Fibroblast of lung (primary cell): ENCODE data around the gene IQGAP2.

Experiments
- EZH2 ChIP-seq: IDR thresholded peaks from 2 replicates; pipeline ENCODE4 v1.5.1; 2012; ENCODE audit warnings: low read length, control low read depth, mild to moderate bottlenecking; ENCODE audit errors: missing control alignments
- TF ChIP-seq, protein P1 (sequence below), 2 donors: IDR thresholded peaks in 1 of 2; conservative IDR thresholded peaks in 1 of 2; 1 replicate in 1 of 2; 2 replicates in 1 of 2; pipeline ENCODE4 v1.5.1; 2011 to 2012; ENCODE audit warnings: low read length in 2 of 2, control low read depth in 1 of 2, inconsistent platforms in 1 of 2, low read depth in 1 of 2, mild to moderate bottlenecking in 1 of 2

DNA sequence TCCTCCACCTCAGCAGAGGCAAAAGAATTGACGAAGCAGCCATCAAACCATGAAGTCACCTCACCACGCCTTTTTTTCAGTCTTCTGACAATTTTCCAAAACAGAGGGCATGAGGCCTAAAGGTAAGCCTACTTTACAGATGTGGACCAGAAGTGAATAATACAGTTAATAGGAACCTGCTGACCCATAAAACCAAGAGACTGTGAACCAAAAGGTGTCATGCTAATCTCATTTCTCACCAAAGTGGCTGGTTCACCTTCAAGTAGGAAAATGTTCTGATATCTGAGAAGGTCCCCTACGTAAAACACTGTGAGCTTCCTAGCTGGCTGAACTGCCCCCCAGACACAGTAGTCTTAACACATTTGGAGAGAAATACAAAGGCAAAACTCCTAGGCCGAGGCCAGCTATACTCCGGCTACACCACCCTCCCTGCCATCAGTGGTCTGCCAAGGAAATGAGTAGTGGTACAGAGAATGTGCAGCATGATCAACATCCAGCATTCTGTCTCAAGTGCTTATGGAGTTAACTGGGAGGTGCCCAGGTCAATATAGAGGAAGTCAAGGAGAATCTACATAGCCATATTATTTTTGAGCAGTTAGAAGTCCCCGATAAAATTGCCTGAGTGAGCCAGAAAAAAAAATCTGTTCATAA, 239.4 kb downstream of the IQGAP2 start:
- no peak for TF ChIP-seq EZH2
- TF ChIP-seq, protein P1, sequence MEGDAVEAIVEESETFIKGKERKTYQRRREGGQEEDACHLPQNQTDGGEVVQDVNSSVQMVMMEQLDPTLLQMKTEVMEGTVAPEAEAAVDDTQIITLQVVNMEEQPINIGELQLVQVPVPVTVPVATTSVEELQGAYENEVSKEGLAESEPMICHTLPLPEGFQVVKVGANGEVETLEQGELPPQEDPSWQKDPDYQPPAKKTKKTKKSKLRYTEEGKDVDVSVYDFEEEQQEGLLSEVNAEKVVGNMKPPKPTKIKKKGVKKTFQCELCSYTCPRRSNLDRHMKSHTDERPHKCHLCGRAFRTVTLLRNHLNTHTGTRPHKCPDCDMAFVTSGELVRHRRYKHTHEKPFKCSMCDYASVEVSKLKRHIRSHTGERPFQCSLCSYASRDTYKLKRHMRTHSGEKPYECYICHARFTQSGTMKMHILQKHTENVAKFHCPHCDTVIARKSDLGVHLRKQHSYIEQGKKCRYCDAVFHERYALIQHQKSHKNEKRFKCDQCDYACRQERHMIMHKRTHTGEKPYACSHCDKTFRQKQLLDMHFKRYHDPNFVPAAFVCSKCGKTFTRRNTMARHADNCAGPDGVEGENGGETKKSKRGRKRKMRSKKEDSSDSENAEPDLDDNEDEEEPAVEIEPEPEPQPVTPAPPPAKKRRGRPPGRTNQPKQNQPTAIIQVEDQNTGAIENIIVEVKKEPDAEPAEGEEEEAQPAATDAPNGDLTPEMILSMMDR (conservative IDR thresholded peaks at IDR 0.05 in 1 of 2, IDR thresholded peaks at IDR 0.05 in 1 of 2; ENCODE audit: low read depth in 1 of 2, low read length in 2 of 2) = no peak
